Muscle of arm (tissue), 14 donors: ENCODE results near the gene CERCAM. TPM values are rescaled to one million over a fixed set of nuclear protein-coding genes. Genes with fewer than 3 reads are reported as not detected.

ENCODE experiments used
- DNase-seq: peaks from one replicate; pipeline ENCODE4 v3.0.0-alpha.2; 2013
- long read RNA-seq, 11 donors: transcript quantifications; one replicate each; lab custom pipeline, GENCODE V29; 2026
- polyA plus RNA-seq, 12 donors: library from polyadenylated mRNA; unstranded; fragments of 120-200 nt; gene quantifications; one replicate each; pipeline ENCODE4 v1.2.1, GENCODE V29; 2013; ENCODE audit not compliant: insufficient read length in 12 of 12

CERCAM gene
- polyA plus RNA-seq, result 100 to 1,000 TPM in 4 of 12 donors, 10 to 100 TPM in 7, not detected in 1; 79.6 to 112 (median 87.6) TPM
- long read RNA-seq, donor 1, partial matches to known transcripts, result 0 of 3 reads
- long read RNA-seq, donor 1, other reads (novel, unspliced or antisense), result 0 of 3 reads
- long read RNA-seq, donor 2, transcript CERCAM-201 (13 exons, 2,685 nt), result major isoform, 14 of 21 reads
- long read RNA-seq, donor 2, partial matches to known transcripts, result 5 of 21 reads
- long read RNA-seq, donor 2, other reads (novel, unspliced or antisense), result 0 of 21 reads
- long read RNA-seq, donor 3, transcript CERCAM-201 (13 exons, 2,685 nt), result major isoform, 6 of 7 reads
- long read RNA-seq, donor 3, partial matches to known transcripts, result 0 of 7 reads
- long read RNA-seq, donor 3, other reads (novel, unspliced or antisense), result 0 of 7 reads
- long read RNA-seq, donor 4, partial matches to known transcripts, result 0 of 3 reads
- long read RNA-seq, donor 4, other reads (novel, unspliced or antisense), result 0 of 3 reads
- long read RNA-seq, donor 5, result 0 reads
- long read RNA-seq, donor 6, partial matches to known transcripts, result 13 of 17 reads
- long read RNA-seq, donor 6, other reads (novel, unspliced or antisense), result 0 of 17 reads
- long read RNA-seq, donor 7, partial matches to known transcripts, result 12 of 16 reads
- long read RNA-seq, donor 7, other reads (novel, unspliced or antisense), result 0 of 16 reads
- long read RNA-seq, donor 8, transcript CERCAM-201 (13 exons, 2,685 nt), result major isoform, 23 of 46 reads
- long read RNA-seq, donor 8, partial matches to known transcripts, result 23 of 46 reads
- long read RNA-seq, donor 8, other reads (novel, unspliced or antisense), result 0 of 46 reads
- long read RNA-seq, donor 9, transcript CERCAM-201 (13 exons, 2,685 nt), result major isoform, 13 of 31 reads
- long read RNA-seq, donor 9, partial matches to known transcripts, result 17 of 31 reads
- long read RNA-seq, donor 9, other reads (novel, unspliced or antisense), result 0 of 31 reads
- long read RNA-seq, donor 10, transcript CERCAM-201 (13 exons, 2,685 nt), result major isoform, 20 of 46 reads
- long read RNA-seq, donor 10, partial matches to known transcripts, result 26 of 46 reads
- long read RNA-seq, donor 10, other reads (novel, unspliced or antisense), result 0 of 46 reads
- long read RNA-seq, donor 11, transcript CERCAM-201 (13 exons, 2,685 nt), result major isoform, 20 of 48 reads
- long read RNA-seq, donor 11, partial matches to known transcripts, result 27 of 48 reads
- long read RNA-seq, donor 11, other reads (novel, unspliced or antisense), result 0 of 48 reads

DNA sequence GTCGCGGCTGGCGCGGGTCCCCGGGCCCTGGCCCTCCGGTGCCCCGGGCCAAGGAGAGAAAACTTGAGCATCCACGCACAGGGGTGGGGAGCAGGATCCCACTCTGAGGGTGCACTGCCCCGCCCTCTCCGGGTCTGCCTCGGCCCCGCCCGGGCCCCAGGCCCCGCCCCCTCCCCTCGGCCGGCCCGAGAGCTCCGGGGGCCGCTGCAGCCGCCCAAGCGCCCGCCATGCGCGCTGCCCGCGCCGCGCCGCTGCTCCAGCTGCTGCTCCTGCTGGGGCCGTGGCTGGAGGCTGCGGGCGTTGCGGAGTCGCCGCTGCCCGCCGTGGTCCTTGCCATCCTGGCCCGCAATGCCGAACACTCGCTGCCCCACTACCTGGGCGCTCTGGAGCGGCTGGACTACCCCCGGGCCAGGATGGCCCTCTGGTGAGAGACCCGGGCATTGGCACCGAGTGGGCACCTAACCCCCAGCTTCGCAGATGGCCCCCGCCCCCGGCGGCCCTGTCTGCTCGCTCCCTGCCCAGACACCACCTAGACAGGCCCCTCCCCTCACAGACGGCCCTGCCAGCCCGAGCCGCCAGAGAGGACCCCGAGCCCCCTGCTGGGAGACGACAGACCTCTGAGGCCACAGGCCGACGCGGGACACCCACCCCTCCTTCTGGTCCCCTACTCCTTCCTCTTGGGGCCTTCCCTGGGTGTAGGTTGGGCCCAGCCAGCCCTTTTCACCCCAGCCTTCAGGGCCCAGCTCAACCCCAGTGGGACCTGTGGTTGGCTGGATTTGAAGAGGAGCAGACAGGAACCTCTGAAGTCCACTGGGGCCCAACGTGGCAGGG, at the start of gene CERCAM:
CERCAM (plus strand) TSS at position 207 of the 831 bp plus-strand sequence; CDS start at position 228, 21 bp downstream.
- DNase-seq, result peak; percentile 63

DNA sequence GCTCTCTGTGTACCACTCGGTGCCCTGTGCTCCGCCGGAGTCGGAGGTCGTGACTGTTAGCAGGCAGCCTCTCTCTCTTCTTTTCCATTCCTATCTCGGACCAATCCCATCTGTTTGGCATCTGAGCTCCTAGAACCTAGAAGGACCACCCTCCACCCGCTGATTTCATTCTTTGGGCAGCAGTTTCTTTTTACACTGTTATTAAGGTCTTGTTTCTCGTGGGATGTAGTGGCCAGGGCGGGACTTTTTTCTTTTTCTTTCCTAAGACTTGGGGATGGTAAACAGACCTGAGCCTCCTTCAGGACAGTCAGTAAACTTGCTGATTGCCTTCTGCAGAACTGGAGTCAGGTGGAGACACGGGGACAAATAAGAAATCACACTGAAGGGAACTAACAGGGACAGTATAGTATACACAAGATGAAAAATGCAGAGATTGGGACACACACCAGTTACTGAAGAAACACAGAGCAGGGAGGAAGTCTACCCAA, 49.0 kb upstream of the CERCAM start:
- no peak for DNase-seq

DNA sequence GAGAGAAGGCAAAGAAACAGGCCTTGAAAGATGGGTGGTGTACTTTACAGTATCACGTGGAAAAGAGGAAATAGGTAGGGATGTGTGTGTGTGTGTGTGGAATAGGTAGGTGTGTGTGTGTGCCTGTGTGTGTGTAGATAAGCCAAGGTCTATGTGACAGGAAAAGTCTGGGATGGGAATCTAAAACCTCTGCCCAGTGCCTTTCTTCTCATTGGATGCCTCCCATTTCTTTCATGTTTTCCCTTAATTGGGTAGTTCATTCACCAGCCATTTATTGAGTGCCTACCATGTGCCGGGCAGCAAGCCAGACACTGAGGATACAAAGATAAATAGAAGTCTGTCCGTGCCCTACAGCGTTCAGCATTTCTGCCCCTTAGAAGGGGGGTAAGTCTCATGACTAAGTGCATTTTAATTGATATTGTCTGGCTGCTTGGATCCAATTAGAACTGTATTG, 48.4 kb upstream of the CERCAM start:
- DNase-seq, result no peak

DNA sequence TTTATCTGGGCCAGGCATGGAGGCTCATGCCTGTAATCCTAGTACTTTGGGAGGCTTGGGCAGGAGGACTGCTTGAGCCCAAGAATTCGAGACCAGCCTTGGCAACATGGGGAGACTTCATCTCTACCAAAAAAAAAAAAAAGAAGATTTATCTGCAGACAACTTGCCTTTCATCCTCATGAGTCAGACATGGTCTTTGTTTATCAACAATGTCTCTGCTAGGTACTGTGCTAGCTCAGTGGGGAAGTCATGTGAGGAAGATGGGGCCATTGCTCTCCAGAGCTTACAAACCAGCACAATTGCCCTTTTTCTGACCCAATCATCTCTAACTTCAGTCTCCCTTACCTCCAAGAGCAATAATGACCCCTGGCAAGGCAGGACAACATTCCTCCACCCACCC, 47.9 kb upstream of the CERCAM start:
- DNase-seq, result no peak

GRCh38 chr9:128374221-128374675, 46.4 kb upstream of the CERCAM start:
- DNase-seq, result no peak

DNA sequence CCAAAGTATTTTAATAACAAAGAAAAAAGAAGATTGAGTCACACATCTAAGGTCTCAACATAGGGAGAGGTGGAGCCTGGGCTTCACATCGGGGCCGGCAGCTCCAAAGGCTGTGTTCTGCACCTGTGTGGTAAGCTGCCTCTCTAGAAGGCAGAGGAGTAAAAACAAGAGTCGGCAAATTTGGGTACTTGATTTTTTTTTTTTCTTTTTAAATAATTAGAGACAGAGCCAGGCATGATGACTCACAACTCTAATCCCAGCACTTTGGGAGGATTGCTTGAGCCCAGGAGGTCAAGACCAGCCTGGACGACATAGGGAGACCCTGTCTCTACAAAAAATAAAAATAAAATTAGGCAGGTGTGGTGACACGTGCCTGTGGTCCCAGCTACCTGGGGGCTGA, 44.8 kb upstream of the CERCAM start:
- no peak for DNase-seq

DNA sequence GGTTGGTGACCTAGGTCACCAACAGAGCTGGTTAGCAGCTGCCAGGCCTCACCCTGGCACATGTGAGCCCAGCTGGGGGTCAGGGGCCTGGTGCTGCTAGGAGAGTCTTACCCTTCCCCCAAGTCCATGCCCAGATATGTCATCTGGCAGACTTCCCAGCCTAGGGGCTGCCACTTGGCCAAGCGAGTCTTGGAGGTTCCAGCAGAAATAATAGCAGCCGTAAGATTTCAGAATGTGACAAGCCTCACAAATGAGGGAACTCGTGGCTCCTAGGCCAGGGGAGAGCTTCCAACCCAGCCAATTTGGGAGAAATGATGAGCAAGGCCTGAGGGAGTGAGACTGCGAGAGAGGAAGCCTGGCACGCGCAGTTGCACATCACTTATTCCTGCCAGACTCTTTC, 38.4 kb upstream of the CERCAM start:
- no peak for DNase-seq

DNA sequence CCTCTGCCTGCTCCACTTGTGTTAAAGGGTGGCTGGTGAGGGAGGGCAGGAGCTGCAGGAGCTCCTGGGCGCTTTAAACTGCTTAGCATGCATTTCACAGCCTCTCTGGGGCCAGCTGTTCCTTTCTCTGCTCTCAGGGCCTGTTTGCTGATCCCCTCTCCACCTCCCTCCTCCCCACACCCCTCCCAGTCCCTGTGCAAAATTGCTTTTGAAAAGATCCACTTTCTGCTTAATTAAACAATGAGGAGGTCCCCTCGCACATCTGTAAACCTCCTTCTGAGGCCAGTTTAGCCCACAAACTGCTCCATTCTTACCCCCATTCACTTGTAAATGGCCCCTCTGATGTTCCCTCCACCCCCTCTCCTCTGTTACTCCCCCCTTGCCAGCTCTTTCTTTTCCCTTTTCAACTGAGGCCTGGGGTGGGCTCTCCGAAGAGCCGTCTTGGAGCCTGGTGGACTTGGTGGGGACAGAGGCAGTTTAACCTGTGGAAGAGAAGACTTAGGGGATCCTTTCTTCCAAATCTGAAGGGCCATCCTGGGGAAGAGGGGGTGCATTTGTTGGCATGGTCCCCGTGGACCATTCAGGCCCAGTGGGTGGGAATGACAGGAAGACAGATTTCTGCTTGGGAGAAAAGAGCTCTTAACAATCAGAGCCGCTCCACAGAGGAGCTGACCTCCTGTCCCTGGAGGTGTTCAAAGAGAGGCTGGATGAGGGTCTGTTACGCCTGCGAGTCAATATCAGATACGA, 37.5 kb upstream of the CERCAM start:
- DNase-seq, result no peak

DNA sequence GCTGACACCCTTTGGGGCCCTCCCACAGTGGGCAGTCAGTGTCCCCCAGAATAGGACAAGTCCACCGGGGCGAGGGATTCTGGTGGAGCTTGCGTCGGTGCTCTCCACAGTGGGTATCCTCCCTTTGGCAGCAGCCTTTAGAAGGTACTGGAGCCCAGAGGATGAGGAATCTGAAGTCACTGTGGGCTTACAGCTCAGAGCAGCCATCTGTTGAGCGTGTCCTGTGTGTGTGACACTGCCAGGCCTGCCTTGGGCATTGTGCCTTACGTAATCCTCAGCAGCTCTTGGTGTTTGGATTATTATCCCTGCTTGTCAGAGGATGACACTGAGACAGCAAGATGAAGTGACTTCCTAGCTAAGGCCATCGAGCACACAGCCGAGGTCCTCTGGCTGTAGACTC, 36.9 kb upstream of the CERCAM start:
- DNase-seq, result no peak

DNA sequence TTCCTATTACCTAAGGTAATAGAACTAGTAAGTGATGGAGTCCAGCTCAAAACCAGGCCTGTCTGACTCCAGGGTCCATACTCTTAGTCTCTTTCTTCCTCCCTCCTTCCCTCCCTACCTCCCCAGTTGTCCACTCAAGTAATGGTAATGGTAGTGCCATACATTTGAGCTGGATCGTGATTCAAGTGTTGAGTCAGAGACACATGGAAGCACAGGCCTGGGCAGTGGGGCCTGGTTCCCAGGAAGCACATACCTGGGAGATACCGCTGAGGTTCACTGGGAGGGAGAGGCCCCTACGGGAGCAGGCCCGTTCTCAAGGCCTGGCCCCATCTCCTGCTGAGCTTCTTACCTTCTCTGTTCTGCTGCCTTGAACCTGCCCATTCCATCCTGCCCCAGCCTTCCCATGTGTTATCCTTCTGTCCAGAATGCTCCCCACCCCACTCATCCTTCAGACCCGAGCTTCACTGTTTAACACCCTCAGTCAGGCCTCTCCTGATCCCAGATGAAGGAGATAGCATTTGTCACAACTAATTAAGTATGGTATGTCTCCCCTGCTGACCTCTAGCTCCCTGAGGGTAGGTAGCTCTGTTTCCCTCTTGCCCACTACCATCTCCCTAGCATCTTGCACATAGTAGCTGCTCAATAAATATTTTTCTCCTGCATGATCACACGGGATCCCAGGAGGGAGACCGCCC, 35.7 kb upstream of the CERCAM start:
- DNase-seq, result no peak

- no peak for DNase-seq
Measured at GRCh38 chr9:128385496-128386460, 34.9 kb upstream of the CERCAM start.

GRCh38 chr9:128388150-128388549, 32.5 kb upstream of the CERCAM start:
- no peak for DNase-seq

GRCh38 chr9:128389395-128390149, 31.1 kb upstream of the CERCAM start:
- DNase-seq, result no peak

GRCh38 chr9:128390150-128390812, 30.4 kb upstream of the CERCAM start:
- DNase-seq, result no peak

- no peak for DNase-seq
Measured at GRCh38 chr9:128390813-128391711, 29.6 kb upstream of the CERCAM start.

DNA sequence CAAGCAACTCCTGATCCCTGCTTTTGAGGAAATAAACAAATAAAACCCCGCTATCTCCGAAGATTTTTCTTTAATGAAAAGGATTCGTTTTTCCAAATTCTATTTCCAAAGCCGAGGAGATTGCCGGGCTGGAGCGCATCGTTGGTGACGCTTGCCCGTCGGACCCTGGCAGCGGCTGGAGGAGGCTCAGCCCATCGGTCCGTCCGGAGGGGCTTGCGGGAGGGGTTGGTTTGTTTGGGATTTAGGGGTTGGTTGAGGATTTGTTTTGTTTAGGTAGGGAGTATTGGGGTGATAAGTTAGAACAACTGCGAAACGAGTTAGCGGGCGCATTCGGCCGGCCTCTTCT, 28.7 kb upstream of the CERCAM start:
- DNase-seq, result no peak
